GM18508 (cell line): ENCODE results near the gene BMP4.

Source experiments
- ATAC-seq: cut with Tn5 transposase; IDR thresholded peaks from one replicate; pipeline ENCODE4 v1.9.1; 2021; ENCODE audit warnings: moderate number of reproducible peaks; ENCODE audit not compliant: insufficient read depth, unreplicated experiment

The BMP4 gene

GRCh38 chr14:53967606-53968005 is 11.0 kb upstream of the BMP4 start:
- ATAC-seq: no peak

- no peak for ATAC-seq
Observed at GRCh38 chr14:53964249-53964648, 7.6 kb upstream of the BMP4 start.

- ATAC-seq: no peak
Observed at GRCh38 chr14:53963320-53964227, 6.9 kb upstream of the BMP4 start.

GRCh38 chr14:53962953-53963319 is 6.3 kb upstream of the BMP4 start:
- no peak for ATAC-seq

GRCh38 chr14:53958628-53959027 is 2.0 kb upstream of the BMP4 start:
- no peak for ATAC-seq

- no peak for ATAC-seq
Observed at GRCh38 chr14:53957739-53958138, 1.1 kb upstream of the BMP4 start.

GRCh38 chr14:53955671-53956426 is 776 bp downstream of the BMP4 start:
- no peak for ATAC-seq

- no peak for ATAC-seq
Observed at GRCh38 chr14:53955229-53955556, 1.4 kb downstream of the BMP4 start.

- ATAC-seq: no peak
Observed at GRCh38 chr14:53954551-53955228, 1.9 kb downstream of the BMP4 start.

GRCh38 chr14:53953828-53954550 is 2.6 kb downstream of the BMP4 start:
- no peak for ATAC-seq

- no peak for ATAC-seq
Observed at GRCh38 chr14:53953002-53953827, 3.4 kb downstream of the BMP4 start.

- ATAC-seq: no peak
Observed at GRCh38 chr14:53952533-53952932, 4.1 kb downstream of the BMP4 start.

GRCh38 chr14:53951627-53952303 is 4.9 kb downstream of the BMP4 start:
- ATAC-seq: no peak

- ATAC-seq: no peak
Observed at GRCh38 chr14:53951243-53951626, 5.4 kb downstream of the BMP4 start.

GRCh38 chr14:53950031-53950793 is 6.4 kb downstream of the BMP4 start:
- no peak for ATAC-seq

GRCh38 chr14:53949201-53949600 is 7.4 kb downstream of the BMP4 start:
- no peak for ATAC-seq

- no peak for ATAC-seq
Observed at GRCh38 chr14:53948205-53948884, 8.3 kb downstream of the BMP4 start.
